HG03196 (cell line): ENCODE data around the gene PGRMC2.

Experiments used
- ATAC-seq: cut with Tn5 transposase; IDR thresholded peaks from one replicate; pipeline ENCODE4 v1.9.1; 2021; ENCODE audit not compliant: unreplicated experiment

PGRMC2 gene, protein sequence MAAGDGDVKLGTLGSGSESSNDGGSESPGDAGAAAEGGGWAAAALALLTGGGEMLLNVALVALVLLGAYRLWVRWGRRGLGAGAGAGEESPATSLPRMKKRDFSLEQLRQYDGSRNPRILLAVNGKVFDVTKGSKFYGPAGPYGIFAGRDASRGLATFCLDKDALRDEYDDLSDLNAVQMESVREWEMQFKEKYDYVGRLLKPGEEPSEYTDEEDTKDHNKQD

DNA sequence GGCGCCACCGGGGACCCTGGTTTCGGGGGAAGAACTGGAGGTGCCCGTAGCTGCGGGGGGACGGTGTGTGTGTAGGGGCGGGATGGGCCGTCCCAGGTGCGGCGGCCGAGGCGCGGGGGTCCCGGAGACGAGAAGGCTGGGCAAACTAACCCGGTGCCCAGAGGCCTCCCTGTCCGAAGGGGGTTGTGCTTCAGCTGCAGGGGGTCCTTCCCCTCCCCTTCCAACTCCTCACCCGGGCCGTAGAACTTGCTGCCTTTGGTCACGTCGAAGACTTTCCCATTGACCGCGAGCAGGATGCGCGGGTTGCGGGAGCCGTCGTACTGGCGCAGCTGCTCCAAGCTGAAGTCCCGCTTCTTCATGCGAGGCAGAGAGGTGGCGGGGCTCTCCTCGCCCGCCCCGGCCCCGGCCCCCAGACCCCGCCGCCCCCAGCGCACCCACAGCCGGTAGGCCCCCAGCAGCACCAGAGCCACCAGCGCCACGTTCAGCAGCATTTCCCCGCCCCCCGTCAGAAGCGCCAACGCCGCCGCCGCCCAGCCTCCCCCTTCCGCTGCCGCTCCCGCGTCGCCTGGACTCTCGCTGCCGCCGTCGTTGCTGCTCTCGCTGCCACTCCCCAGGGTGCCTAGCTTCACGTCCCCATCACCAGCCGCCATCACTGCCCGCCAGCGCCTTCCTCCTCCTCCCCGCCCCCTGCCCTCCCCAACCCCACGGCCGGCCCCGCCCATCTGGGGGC, at the start of gene PGRMC2:
Gene PGRMC2, minus strand, starts transcription at position 673 of the 730 bp plus-strand sequence. Its CDS starts 23 bp downstream, at position 650.
- peak; percentile 11 for ATAC-seq

DNA sequence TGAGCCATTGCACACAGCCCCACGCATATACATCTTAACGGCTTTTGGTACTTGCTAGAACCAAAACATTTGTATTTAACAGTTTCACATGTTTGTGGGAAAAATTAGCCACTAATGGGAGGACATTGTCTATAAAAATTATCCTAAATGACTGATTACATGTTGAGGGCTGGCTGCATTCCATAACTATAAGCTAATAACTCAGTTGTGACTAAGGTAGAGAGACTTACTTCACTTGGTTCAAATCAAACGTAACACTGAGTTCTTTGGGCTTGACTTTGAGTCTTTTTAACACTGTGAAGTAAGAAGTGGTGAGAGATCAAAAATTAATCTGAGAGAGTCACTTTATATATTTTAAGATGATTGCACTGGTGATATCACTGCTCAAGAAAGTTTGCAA, 47.9 kb upstream of the PGRMC2 start:
- no peak for ATAC-seq

- ATAC-seq: no peak
These were observed 46.6 kb upstream of the PGRMC2 start for GRCh38 chr4:128334256-128334655.

GRCh38 chr4:128333309-128334018, 45.9 kb upstream of the PGRMC2 start:
- no peak for ATAC-seq

- no peak for ATAC-seq
These were observed 44.5 kb upstream of the PGRMC2 start for GRCh38 chr4:128332081-128332480.

DNA sequence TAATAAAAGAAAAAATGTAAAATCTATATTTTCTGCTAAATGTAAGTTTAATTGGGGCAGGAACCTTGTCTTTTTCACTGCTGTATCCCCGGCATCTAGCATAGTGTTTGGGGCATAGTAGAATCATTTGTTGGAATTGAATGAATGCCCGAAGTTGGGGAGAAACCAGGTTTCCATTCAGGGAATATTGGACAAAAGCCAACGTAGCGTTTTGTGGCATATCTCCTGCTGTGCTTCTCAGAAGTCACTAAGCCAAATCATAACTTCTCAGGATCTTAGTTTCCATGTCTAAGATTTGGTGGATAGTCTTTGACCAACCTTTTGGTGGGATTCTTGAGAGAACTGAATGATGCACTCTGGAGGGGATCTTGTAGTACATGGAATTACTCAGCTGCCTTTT, 42.0 kb upstream of the PGRMC2 start:
- no peak for ATAC-seq

GRCh38 chr4:128328106-128328505, 40.5 kb upstream of the PGRMC2 start:
- ATAC-seq: no peak

DNA sequence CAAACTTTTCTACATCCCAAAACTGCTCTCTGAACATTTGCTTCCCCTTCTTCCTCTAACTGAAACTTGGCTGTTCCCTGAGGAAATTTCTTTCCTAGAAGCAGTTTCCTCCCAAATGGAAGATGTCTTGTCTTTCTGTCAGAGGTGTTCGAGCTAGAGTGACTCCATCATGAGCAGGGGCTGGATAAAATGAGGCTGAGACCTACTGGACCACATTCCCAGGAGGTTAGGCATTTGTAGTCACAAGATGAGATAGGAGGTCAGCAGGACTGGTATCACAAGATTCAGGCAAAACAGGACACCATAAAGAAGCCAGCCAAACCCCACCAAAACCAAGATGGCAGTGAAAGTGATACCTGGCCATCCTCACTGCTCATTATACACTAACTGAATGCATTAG, 35.8 kb upstream of the PGRMC2 start:
- ATAC-seq: no peak

DNA sequence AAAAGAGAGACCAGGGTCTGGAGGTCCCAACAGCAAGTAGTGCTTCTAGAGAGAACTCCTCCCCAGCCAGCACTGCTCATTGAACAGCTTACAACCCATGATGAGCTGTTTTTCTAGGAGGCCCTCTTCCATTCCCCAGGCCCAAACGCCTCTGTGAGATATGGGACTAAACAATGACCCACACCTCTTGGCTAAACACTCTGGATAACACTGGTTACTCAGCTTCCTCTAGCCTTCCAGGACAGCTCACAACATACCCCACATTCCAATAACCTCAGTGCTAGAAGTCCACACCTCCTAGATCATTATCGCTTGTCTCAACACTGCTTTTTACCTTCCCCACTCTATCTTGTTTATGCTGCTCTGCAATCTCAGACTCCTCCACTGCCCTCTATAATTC, 35.4 kb upstream of the PGRMC2 start:
- no peak for ATAC-seq

- no peak for ATAC-seq
These were observed 34.7 kb upstream of the PGRMC2 start for GRCh38 chr4:128322311-128322710.

DNA sequence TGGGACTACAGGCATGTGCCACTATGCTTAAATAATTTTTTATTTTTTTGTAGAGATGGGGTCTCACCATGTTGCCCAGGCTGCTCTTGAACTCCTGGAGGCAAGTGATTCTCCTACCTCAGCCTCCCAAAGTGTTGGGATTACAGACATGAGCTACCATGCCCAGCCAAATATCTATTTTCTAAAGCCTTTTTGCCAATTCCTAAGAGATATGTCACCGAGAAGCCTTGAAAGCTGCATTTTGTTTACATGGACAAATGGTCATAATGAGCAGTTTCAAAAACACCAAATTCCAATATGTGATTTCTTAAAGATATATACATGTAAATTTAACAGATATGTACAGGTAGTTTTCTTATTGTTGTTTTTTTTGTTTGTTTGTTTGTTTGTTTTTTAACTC, 33.0 kb upstream of the PGRMC2 start:
- no peak for ATAC-seq

DNA sequence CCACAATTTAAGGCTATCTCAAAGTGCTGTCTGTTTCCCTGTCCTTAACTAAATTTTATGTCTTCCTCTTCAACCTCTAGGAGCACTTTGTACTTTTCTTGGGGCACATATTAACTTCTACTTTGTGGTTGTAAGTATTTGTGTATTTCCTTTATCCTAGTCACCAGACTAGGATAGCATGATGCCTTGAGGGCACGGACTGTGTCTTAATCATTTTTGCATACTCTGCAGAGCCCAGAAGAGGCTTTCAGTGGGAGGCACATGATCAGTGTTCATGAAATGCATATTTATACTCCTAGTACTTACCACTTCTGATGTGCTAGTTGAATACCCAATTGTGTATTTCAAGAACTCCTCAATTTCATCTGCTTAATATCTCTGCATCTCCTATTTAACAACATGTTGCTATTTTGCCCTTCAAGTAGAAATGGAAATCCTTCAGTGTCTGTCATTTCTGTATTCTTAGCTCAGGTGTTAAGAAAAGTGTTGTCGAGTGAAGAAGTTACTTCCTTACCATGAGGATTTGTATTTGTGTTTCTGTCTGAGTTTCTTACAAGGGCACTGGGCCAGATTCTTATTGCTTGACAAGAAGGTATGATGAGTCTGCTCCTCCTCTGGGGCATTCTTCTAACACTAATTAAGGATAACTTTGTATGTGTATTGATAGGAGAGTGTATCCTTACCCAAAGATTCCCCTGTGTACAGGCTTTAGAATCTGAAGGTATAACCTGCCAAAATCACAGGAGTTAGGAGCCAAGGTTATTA, 28.3 kb upstream of the PGRMC2 start:
- ATAC-seq: no peak

DNA sequence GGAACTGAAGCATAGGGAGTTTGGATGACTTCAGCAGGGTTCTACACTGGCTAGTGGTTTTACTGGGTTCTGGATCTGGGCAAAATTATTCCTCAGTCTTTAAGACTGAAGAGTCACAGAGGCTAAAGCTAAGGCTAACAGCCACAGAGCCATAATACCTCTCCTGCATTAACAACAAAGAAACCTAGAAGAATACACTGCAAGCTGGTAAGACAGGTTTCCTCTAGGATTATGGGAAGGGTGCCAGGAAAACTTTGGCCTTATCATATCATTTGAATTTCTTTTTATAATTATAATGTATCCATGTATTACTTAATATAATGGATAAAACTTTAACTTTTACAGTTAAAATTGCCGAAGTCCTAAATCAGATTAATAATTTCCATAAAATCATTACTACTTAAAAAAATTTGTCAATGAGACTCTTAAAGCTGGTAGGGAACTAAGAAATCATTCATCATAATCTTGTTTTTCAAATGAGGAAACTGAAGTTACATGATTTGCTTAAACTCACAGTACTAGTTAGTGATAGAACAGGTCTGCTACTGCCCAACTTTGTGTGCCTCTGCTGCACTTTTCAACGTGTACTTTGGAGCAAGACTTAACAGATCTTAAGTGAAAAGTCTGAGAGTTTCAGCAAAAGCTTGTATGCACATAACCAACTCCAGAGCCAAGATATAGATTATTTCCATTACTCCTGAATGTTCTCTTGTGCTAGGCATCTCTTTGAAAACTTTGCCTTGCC, 24.2 kb upstream of the PGRMC2 start:
- ATAC-seq: no peak

DNA sequence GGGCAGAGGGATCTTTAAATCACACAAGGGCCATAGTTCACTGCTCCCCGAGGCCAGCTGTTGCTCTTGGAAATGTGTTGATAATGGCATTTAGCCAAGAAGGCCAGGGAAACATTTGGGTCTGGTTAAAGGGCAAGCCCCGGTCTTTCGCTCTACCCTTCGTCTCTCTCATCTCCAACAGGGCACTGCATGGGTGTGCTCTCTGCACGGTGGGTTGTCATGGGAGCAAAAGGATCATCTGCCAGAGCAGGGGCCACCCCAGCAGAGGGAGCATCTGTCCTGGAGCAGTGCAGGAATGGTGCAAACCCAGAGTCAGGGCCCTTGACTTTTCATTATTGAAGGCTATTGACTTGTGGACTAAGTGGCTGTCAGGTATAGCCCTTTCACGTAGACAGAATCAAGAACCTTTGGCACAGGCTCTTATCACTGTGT, 22.7 kb upstream of the PGRMC2 start:
- no peak for ATAC-seq

GRCh38 chr4:128309585-128309984, 22.0 kb upstream of the PGRMC2 start:
- no peak for ATAC-seq

DNA sequence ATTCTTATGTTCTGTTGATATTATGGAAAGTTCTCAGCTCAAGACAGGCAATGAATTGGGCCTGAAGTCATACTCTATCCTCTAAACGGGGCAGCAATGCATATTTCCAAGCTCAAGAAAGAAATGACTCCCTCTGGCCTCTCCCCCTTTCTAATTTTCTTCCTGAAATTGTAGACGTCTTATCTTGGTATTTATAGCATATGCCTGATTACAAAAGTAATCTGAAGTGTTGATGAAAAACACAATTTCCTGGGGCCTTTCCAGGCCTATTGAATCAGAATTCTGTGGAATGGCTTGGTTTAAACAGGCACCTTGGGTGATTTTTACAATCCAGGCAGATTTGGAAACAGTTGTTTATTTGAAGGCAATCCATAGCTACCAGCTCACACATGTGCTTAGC, 21.4 kb upstream of the PGRMC2 start:
- no peak for ATAC-seq

DNA sequence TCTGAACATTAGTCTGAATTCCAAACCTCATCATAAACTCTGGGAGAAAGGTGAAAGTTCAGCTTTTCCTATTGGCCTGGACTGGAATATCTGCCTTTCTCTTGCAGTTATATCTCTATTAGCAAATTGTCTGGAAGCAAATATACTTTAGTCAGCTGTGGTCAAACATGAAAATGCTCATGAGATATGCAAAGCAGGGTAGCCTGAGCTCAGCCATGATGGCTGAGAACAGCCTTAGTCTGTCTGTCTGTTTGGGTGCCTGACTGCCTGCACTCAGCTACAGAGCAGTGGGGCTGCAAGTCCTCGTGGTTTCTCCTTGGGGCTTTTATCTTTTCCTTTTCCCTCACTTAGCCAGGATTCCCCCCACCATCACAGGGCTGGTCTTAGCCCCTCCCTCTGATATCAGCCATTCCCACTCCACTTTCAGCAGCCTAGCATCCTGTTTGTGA, 19.5 kb upstream of the PGRMC2 start:
- ATAC-seq: no peak

DNA sequence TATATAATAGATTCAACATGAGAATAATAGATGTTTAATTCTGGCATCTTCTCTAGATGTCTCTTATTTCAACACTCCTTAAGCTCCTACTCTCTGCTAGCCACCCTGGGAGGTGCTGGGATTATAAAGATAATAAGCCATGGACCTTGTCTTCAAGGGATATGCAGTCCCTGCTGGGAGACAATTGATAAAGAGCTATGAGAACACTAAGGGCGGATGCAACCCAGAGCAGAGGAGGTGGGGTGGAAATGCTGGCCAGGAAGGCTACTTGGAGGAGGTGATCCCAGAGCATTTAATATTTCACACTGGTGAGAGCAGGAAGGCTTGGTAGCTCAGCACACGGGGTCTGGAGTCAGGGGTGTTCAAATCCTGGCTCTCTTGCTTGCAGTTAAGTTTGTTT, 18.3 kb upstream of the PGRMC2 start:
- no peak for ATAC-seq

DNA sequence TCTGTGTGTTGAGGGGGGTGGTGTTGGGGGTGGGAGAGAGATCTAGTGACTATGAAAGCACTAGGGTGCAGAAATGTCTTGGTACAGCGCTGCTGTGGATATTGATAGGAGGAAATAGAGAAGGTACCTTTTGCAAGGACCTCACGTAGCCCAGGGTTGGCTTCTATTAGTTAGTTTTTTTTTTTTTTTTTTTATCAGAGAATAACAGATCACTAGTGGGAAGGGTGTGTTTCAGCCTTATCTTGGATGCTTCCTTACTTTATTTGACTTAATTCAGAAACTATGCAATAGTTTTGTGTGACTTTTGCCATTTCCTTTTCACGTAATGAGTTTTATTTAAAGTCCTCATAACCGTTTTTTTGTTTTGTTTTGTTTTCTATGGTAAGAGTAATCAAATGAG, 16.4 kb upstream of the PGRMC2 start:
- no peak for ATAC-seq

DNA sequence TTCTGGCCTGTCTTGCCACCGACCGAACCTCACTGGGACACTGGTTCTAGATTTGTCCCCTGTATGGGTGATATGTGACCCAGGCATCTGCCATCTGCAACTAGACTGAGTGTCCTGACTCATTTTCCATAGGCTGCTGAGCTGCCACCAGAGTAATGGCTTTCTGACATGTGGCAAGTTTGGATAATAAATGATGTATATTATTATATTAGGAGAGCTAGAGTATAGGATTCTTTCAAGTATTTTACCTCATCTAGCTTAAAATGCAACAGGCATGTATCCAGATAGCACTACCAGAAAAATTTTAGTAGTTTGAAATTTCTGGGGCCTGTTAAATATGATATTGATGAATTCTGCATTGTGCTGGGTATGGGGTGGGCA, 15.8 kb upstream of the PGRMC2 start:
- ATAC-seq: no peak

GRCh38 chr4:128301979-128302378, 14.4 kb upstream of the PGRMC2 start:
- ATAC-seq: no peak
